WTC11 (cell line): Measurements from ENCODE around the gene ZC3H12C. TPM values are rescaled to one million over a fixed set of nuclear protein-coding genes. Genes with fewer than 3 reads are reported as not detected.

ENCODE experiments used
- ATAC-seq: fragments of 200-7000 bp; cut with Tn5 transposase; 2 replicates; pipeline ENCODE4 v1.10.0; 2021; ENCODE audit warnings: mild to moderate bottlenecking, moderate library complexity
- CTCF ChIA-PET: fragments of 300-600 bp; sonication (Branson Sonifier 250); formaldehyde crosslinking; loops from one replicate; lab custom pipeline; 2021; ENCODE audit warnings: antibody characterized with exemption; lab: Charles Lee
- POLR2A ChIA-PET: fragments of 350-600 bp; sonication (Branson Sonifier 250); formaldehyde crosslinking; loops from one replicate; lab custom pipeline; 2021; ENCODE audit warnings: antibody characterized with exemption; lab: Charles Lee
- DNase-seq: peaks from one replicate; pipeline ENCODE4 v3.0.0; 2021; ENCODE audit warnings: low spot score
- H3K27ac Mint-ChIP-seq: 2 replicates; pipeline ENCODE4 v1.8.0; 2021; ENCODE audit warnings: mixed read lengths
- H3K27me3 Mint-ChIP-seq: 2 replicates; pipeline ENCODE4 v1.8.0; 2021; ENCODE audit warnings: low read depth, mild to moderate bottlenecking, moderate library complexity, mixed read lengths
- H3K36me3 Mint-ChIP-seq: 2 replicates; pipeline ENCODE4 v1.8.0; 2021; ENCODE audit warnings: mixed read lengths
- H3K4me1 Mint-ChIP-seq: 2 replicates; pipeline ENCODE4 v1.8.0; 2022; ENCODE audit warnings: mixed read lengths
- H3K4me3 Mint-ChIP-seq: 2 replicates; pipeline ENCODE4 v1.8.0; 2021; ENCODE audit warnings: mild to moderate bottlenecking, moderate library complexity, mixed read lengths
- H3K9me3 Mint-ChIP-seq: 2 replicates; pipeline ENCODE4 v1.8.0; 2021; ENCODE audit warnings: mixed read lengths
- CREM ChIP-seq: sonication (generic); formaldehyde crosslinking; IDR thresholded peaks from 2 replicates; pipeline ENCODE4 v1.8.1; 2022; ENCODE audit warnings: mild to moderate bottlenecking, missing genetic modification reagents, moderate library complexity
- E2F4 ChIP-seq: sonication (generic); formaldehyde crosslinking; IDR thresholded peaks from 2 replicates; pipeline ENCODE4 v1.8.1; 2022; ENCODE audit warnings: low read depth, mild to moderate bottlenecking, moderate library complexity, missing genetic modification reagents, borderline replicate concordance
- FOXK1 ChIP-seq: sonication (generic); formaldehyde crosslinking; IDR thresholded peaks from 2 replicates; pipeline ENCODE4 v1.8.0; 2022; ENCODE audit warnings: mild to moderate bottlenecking, moderate library complexity, missing genetic modification reagents
- FOXP1 ChIP-seq: sonication (generic); formaldehyde crosslinking; IDR thresholded peaks from 2 replicates; pipeline ENCODE4 v1.8.0; 2022; ENCODE audit warnings: missing genetic modification reagents, mild to moderate bottlenecking, moderate library complexity, borderline replicate concordance
- GABPB1 ChIP-seq: sonication (generic); formaldehyde crosslinking; IDR thresholded peaks from 2 replicates; pipeline ENCODE4 v1.8.1; 2023; ENCODE audit warnings: mild to moderate bottlenecking, missing genetic modification reagents
- GRHL2 ChIP-seq: fragments of 250-450 bp; sonication (Bioruptor Pico); IDR thresholded peaks from 2 replicates; pipeline ENCODE4 v1.8.0; 2022; ENCODE audit warnings: mild to moderate bottlenecking, moderate library complexity; ENCODE audit not compliant: insufficient replicate concordance, severe bottlenecking
- HMGA2 ChIP-seq: fragments of 250-450 bp; sonication (Bioruptor Pico); IDR thresholded peaks from 2 replicates; pipeline ENCODE4 v1.4.0; 2021; ENCODE audit warnings: mild to moderate bottlenecking, moderate library complexity
- HMGXB4 ChIP-seq: sonication (generic); formaldehyde crosslinking; IDR thresholded peaks from 2 replicates; pipeline ENCODE4 v1.8.1; 2023; ENCODE audit warnings: mild to moderate bottlenecking, moderate library complexity, missing genetic modification reagents
- JUN ChIP-seq: sonication (generic); formaldehyde crosslinking; IDR thresholded peaks from 2 replicates; pipeline ENCODE4 v1.8.0; 2023; ENCODE audit warnings: mild to moderate bottlenecking, missing genetic modification reagents
- NR1H2 ChIP-seq: sonication (generic); formaldehyde crosslinking; IDR thresholded peaks from 2 replicates; pipeline ENCODE4 v1.9.0; 2021; ENCODE audit warnings: mild to moderate bottlenecking, moderate library complexity, missing genetic modification reagents
- OVOL2 ChIP-seq: fragments of 250-450 bp; sonication (Bioruptor Pico); IDR thresholded peaks from 2 replicates; pipeline ENCODE4 v1.9.0; 2021; ENCODE audit warnings: mild to moderate bottlenecking, borderline replicate concordance
- RELA ChIP-seq: sonication (generic); formaldehyde crosslinking; IDR thresholded peaks from 2 replicates; pipeline ENCODE4 v1.8.1; 2022; ENCODE audit warnings: missing genetic modification reagents, mild to moderate bottlenecking, borderline replicate concordance
- SMAD4 ChIP-seq: sonication (generic); formaldehyde crosslinking; IDR thresholded peaks from 2 replicates; pipeline ENCODE4 v1.8.0; 2022; ENCODE audit warnings: mild to moderate bottlenecking, missing genetic modification reagents
- SOX15 ChIP-seq: fragments of 250-450 bp; sonication (Bioruptor Pico); IDR thresholded peaks from 2 replicates; pipeline ENCODE4 v1.9.0; 2021; ENCODE audit warnings: mild to moderate bottlenecking
- TCF7 ChIP-seq: sonication (generic); formaldehyde crosslinking; IDR thresholded peaks from 2 replicates; pipeline ENCODE4 v1.8.0; 2022; ENCODE audit warnings: mild to moderate bottlenecking, low read depth, missing genetic modification reagents, moderate library complexity
- ZNF232 ChIP-seq: sonication (generic); formaldehyde crosslinking; IDR thresholded peaks from 2 replicates; pipeline ENCODE4 v1.8.0; 2022; ENCODE audit warnings: mild to moderate bottlenecking, missing genetic modification reagents
- ZNF396 ChIP-seq: fragments of 250-450 bp; sonication (Bioruptor Pico); IDR thresholded peaks from 2 replicates; pipeline ENCODE4 v1.8.0; 2021; ENCODE audit warnings: mild to moderate bottlenecking, moderate library complexity, borderline replicate concordance
- total RNA-seq: library from RNA; stranded (reverse); gene quantifications from 3 replicates; pipeline ENCODE4 v1.2.3, GENCODE V29; 2021
- TF ChIP-seq, protein P1 (sequence below): fragments of 250-450 bp; sonication (Bioruptor Pico); IDR thresholded peaks from 2 replicates; pipeline ENCODE4 v1.9.0; 2021; ENCODE audit warnings: mild to moderate bottlenecking, borderline replicate concordance
- TF ChIP-seq, protein P2 (sequence below): sonication (generic); formaldehyde crosslinking; IDR thresholded peaks from 2 replicates; pipeline ENCODE4 v1.8.0; 2022; ENCODE audit warnings: mild to moderate bottlenecking, missing genetic modification reagents
- TF ChIP-seq, protein P3 (sequence below): sonication (generic); formaldehyde crosslinking; IDR thresholded peaks from 2 replicates; pipeline ENCODE4 v1.8.0; 2022; ENCODE audit warnings: mild to moderate bottlenecking, missing genetic modification reagents
- TF ChIP-seq, protein P4 (sequence below): sonication (generic); formaldehyde crosslinking; IDR thresholded peaks from 2 replicates; pipeline ENCODE4 v1.8.0; 2023; ENCODE audit warnings: mild to moderate bottlenecking, missing genetic modification reagents
- TF ChIP-seq, protein P5 (sequence below): fragments of 250-450 bp; sonication (Bioruptor Pico); IDR thresholded peaks from 2 replicates; pipeline ENCODE4 v1.9.0; 2021; ENCODE audit warnings: moderate library complexity, mild to moderate bottlenecking, inconsistent platforms, borderline replicate concordance

Gene ZC3H12C
- total RNA-seq, 1 experiment from 2014 or later, result 2.4 TPM

- Mint-ChIP-seq H3K27me3 (no peaks in the 10 kb centered on the region), H3K4me1 (peaks cover 18% of the 10 kb centered on the region), H3K9me3 (no peaks in the 10 kb centered on the region), H3K4me3 (no peak overlapping the region), H3K36me3 (no peaks in the 10 kb centered on the region; the same call in 1 of the 2 replicates), H3K27ac (no peak overlapping the region)
- ATAC-seq (no peak), DNase-seq (no peak)
- TF ChIP-seq SMAD4 (CRISPR knock-in tag), result no peak
- TF ChIP-seq ZNF232, result no peak
- no peak for TF ChIP-seq RELA
- TF ChIP-seq GRHL2, result no peak
- no peak for TF ChIP-seq GABPB1 (CRISPR knock-in tag)
- TF ChIP-seq HMGXB4 (CRISPR knock-in tag), result no peak
- TF ChIP-seq NR1H2 (CRISPR knock-in tag), result no peak
- no peak for TF ChIP-seq FOXP1 (CRISPR knock-in tag)
- TF ChIP-seq CREM, result no peak
- TF ChIP-seq, protein P1, sequence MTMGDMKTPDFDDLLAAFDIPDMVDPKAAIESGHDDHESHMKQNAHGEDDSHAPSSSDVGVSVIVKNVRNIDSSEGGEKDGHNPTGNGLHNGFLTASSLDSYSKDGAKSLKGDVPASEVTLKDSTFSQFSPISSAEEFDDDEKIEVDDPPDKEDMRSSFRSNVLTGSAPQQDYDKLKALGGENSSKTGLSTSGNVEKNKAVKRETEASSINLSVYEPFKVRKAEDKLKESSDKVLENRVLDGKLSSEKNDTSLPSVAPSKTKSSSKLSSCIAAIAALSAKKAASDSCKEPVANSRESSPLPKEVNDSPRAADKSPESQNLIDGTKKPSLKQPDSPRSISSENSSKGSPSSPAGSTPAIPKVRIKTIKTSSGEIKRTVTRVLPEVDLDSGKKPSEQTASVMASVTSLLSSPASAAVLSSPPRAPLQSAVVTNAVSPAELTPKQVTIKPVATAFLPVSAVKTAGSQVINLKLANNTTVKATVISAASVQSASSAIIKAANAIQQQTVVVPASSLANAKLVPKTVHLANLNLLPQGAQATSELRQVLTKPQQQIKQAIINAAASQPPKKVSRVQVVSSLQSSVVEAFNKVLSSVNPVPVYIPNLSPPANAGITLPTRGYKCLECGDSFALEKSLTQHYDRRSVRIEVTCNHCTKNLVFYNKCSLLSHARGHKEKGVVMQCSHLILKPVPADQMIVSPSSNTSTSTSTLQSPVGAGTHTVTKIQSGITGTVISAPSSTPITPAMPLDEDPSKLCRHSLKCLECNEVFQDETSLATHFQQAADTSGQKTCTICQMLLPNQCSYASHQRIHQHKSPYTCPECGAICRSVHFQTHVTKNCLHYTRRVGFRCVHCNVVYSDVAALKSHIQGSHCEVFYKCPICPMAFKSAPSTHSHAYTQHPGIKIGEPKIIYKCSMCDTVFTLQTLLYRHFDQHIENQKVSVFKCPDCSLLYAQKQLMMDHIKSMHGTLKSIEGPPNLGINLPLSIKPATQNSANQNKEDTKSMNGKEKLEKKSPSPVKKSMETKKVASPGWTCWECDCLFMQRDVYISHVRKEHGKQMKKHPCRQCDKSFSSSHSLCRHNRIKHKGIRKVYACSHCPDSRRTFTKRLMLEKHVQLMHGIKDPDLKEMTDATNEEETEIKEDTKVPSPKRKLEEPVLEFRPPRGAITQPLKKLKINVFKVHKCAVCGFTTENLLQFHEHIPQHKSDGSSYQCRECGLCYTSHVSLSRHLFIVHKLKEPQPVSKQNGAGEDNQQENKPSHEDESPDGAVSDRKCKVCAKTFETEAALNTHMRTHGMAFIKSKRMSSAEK, result no peak
- TF ChIP-seq, protein P2, sequence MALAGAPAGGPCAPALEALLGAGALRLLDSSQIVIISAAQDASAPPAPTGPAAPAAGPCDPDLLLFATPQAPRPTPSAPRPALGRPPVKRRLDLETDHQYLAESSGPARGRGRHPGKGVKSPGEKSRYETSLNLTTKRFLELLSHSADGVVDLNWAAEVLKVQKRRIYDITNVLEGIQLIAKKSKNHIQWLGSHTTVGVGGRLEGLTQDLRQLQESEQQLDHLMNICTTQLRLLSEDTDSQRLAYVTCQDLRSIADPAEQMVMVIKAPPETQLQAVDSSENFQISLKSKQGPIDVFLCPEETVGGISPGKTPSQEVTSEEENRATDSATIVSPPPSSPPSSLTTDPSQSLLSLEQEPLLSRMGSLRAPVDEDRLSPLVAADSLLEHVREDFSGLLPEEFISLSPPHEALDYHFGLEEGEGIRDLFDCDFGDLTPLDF (CRISPR knock-in tag), result no peak
- no peak for TF ChIP-seq ZNF396 (CRISPR knock-in tag)
- TF ChIP-seq, protein P3, sequence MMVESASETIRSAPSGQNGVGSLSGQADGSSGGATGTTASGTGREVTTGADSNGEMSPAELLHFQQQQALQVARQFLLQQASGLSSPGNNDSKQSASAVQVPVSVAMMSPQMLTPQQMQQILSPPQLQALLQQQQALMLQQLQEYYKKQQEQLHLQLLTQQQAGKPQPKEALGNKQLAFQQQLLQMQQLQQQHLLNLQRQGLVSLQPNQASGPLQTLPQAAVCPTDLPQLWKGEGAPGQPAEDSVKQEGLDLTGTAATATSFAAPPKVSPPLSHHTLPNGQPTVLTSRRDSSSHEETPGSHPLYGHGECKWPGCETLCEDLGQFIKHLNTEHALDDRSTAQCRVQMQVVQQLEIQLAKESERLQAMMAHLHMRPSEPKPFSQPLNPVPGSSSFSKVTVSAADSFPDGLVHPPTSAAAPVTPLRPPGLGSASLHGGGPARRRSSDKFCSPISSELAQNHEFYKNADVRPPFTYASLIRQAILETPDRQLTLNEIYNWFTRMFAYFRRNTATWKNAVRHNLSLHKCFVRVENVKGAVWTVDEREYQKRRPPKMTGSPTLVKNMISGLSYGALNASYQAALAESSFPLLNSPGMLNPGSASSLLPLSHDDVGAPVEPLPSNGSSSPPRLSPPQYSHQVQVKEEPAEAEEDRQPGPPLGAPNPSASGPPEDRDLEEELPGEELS, result no peak
- ChIA-PET POLR2A (no interaction called here), CTCF (no interaction called here)
Observed at GRCh38 chr11:110123003-110123402, 29.8 kb downstream of the ZC3H12C start.

GRCh38 chr11:110124605-110125004 is 31.4 kb downstream of the ZC3H12C start:
- H3K9me3 Mint-ChIP-seq, result no peaks in the 10 kb centered on the region
- POLR2A ChIA-PET, result no interaction called here
- ATAC-seq, result no peak
- H3K4me3 Mint-ChIP-seq, result no peak overlapping the region
- no peaks in the 10 kb centered on the region for H3K27me3 Mint-ChIP-seq
- H3K4me1 Mint-ChIP-seq, result peaks cover 34% of the 10 kb centered on the region
- no peak for DNase-seq
- H3K36me3 Mint-ChIP-seq, result no peaks in the 10 kb centered on the region; the same call in 1 of the 2 replicates
- no peak overlapping the region; the same call in 1 of the 2 replicates for H3K27ac Mint-ChIP-seq
- CTCF ChIA-PET, result no interaction called here
- TF ChIP-seq FOXK1 (CRISPR knock-in tag), result no peak
- TF ChIP-seq, protein P4, sequence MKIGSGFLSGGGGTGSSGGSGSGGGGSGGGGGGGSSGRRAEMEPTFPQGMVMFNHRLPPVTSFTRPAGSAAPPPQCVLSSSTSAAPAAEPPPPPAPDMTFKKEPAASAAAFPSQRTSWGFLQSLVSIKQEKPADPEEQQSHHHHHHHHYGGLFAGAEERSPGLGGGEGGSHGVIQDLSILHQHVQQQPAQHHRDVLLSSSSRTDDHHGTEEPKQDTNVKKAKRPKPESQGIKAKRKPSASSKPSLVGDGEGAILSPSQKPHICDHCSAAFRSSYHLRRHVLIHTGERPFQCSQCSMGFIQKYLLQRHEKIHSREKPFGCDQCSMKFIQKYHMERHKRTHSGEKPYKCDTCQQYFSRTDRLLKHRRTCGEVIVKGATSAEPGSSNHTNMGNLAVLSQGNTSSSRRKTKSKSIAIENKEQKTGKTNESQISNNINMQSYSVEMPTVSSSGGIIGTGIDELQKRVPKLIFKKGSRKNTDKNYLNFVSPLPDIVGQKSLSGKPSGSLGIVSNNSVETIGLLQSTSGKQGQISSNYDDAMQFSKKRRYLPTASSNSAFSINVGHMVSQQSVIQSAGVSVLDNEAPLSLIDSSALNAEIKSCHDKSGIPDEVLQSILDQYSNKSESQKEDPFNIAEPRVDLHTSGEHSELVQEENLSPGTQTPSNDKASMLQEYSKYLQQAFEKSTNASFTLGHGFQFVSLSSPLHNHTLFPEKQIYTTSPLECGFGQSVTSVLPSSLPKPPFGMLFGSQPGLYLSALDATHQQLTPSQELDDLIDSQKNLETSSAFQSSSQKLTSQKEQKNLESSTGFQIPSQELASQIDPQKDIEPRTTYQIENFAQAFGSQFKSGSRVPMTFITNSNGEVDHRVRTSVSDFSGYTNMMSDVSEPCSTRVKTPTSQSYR (CRISPR knock-in tag), result no peak
- TF ChIP-seq E2F4 (CRISPR knock-in tag), result no peak
- TF ChIP-seq SOX15, result no peak
- TF ChIP-seq, protein P5, sequence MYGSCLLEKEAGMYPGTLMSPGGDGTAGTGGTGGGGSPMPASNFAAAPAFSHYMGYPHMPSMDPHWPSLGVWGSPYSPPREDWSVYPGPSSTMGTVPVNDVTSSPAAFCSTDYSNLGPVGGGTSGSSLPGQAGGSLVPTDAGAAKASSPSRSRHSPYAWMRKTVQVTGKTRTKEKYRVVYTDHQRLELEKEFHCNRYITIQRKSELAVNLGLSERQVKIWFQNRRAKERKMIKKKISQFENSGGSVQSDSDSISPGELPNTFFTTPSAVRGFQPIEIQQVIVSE, result no peak
- no peak for TF ChIP-seq JUN
- no peak for TF ChIP-seq HMGA2 (CRISPR knock-in tag)
- no peak for TF ChIP-seq TCF7 (CRISPR knock-in tag)
- TF ChIP-seq OVOL2, result no peak
